SJSA1 (cell line): ENCODE measurements around the gene MCM9. TPM values are rescaled to one million over a fixed set of nuclear protein-coding genes. Genes with fewer than 3 reads are reported as not detected.

Experiments used
- DNase-seq, 2 experiments: peaks; one replicate each; pipeline ENCODE4 v3.0.0-alpha.2; 2015 to 2020; ENCODE audit warnings: low spot score in 2 of 2, low read depth in 1 of 2
- H3K27ac ChIP-seq: fragments of 250-450 bp; sonication (Bioruptor Pico); 2 replicates; pipeline ENCODE4 v1.5.1; 2020; ENCODE audit warnings: mild to moderate bottlenecking, moderate library complexity
- H3K27me3 ChIP-seq: fragments of 250-450 bp; sonication (Bioruptor Pico); replicated peaks from 2 replicates; pipeline ENCODE4 v1.5.1; 2020; ENCODE audit warnings: mild to moderate bottlenecking, moderate library complexity
- H3K36me3 ChIP-seq: fragments of 250-450 bp; sonication (Bioruptor Pico); 2 replicates; pipeline ENCODE4 v1.5.1; 2020; ENCODE audit warnings: mild to moderate bottlenecking
- H3K4me1 ChIP-seq: fragments of 250-450 bp; sonication (Bioruptor Pico); replicated peaks from 2 replicates; pipeline ENCODE4 v1.6.1; 2021; ENCODE audit warnings: mild to moderate bottlenecking
- H3K4me3 ChIP-seq: fragments of 250-450 bp; sonication (Bioruptor Pico); 2 replicates; pipeline ENCODE4 v1.5.1; 2020; ENCODE audit warnings: mild to moderate bottlenecking
- H3K9me3 ChIP-seq: fragments of 250-450 bp; sonication (Bioruptor Pico); replicated peaks from 2 replicates; pipeline ENCODE4 v1.5.1; 2020; ENCODE audit warnings: mild to moderate bottlenecking
- total RNA-seq: library from RNA; depleted of rRNA; stranded (reverse); fragments of >200 nt; shearing (Covaris generic); gene quantifications from 2 replicates; pipeline ENCODE4 v1.2.3, GENCODE V29; 2014

Gene MCM9
- total RNA-seq, 1 experiment from 2014 or later, result 8.0 TPM

GRCh38 chr6:118953391-118953790 lies 18.4 kb upstream of the MCM9 start:
- H3K4me1 ChIP-seq, result no peaks in the 10 kb centered on the region
- no peak overlapping the region for H3K27ac ChIP-seq
- H3K9me3 ChIP-seq, result no peaks in the 10 kb centered on the region

GRCh38 chr6:118952683-118953082 lies 17.7 kb upstream of the MCM9 start:
- no peaks in the 10 kb centered on the region; the same call in 1 of the 2 replicates for H3K27me3 ChIP-seq
- H3K27ac ChIP-seq, result no peak overlapping the region
- no peak for DNase-seq
- H3K4me3 ChIP-seq, result no peak overlapping the region
- no peaks in the 10 kb centered on the region for H3K36me3 ChIP-seq
- no peaks in the 10 kb centered on the region for H3K9me3 ChIP-seq
- H3K4me1 ChIP-seq, result no peaks in the 10 kb centered on the region

More at GRCh38 chr6:118953391-118953790, 18.4 kb upstream of the MCM9 start:
- Histone ChIP-seq H3K27me3 (no peaks in the 10 kb centered on the region; the same call in 1 of the 2 replicates), H3K4me3 (no peak overlapping the region), H3K36me3 (no peaks in the 10 kb centered on the region)
- no peak for DNase-seq

- no peak overlapping the region for H3K27ac ChIP-seq
- no peaks in the 10 kb centered on the region for H3K9me3 ChIP-seq
- H3K36me3 ChIP-seq, result no peaks in the 10 kb centered on the region
- no peaks in the 10 kb centered on the region for H3K4me1 ChIP-seq
- no peak overlapping the region for H3K4me3 ChIP-seq
- DNase-seq, result no peak
- no peaks in the 10 kb centered on the region for H3K27me3 ChIP-seq
Observed at GRCh38 chr6:118945217-118945616, 10.3 kb upstream of the MCM9 start.

- Histone ChIP-seq H3K27ac (no peak overlapping the region), H3K9me3 (no peaks in the 10 kb centered on the region), H3K4me3 (no peak overlapping the region), H3K36me3 (no peaks in the 10 kb centered on the region), H3K4me1 (no peaks in the 10 kb centered on the region), H3K27me3 (no peaks in the 10 kb centered on the region)
- DNase-seq, result no peak
Observed at GRCh38 chr6:118940770-118941169, 5.8 kb upstream of the MCM9 start.

GRCh38 chr6:118939683-118940082 lies 4.7 kb upstream of the MCM9 start:
- Histone ChIP-seq H3K27me3 (no peaks in the 10 kb centered on the region), H3K4me1 (no peaks in the 10 kb centered on the region), H3K36me3 (peaks cover 2% of the 10 kb centered on the region; the same call in 1 of the 2 replicates), H3K9me3 (no peaks in the 10 kb centered on the region), H3K4me3 (no peak overlapping the region), H3K27ac (no peak overlapping the region)
- DNase-seq, result no peak

GRCh38 chr6:118935978-118936703 lies 1.2 kb upstream of the MCM9 start:
- peaks cover 5% of the 10 kb centered on the region for H3K4me1 ChIP-seq
- H3K36me3 ChIP-seq, result peaks cover 8% of the 10 kb centered on the region; the same call in 1 of the 2 replicates
- H3K27ac ChIP-seq, result no peak overlapping the region
- H3K9me3 ChIP-seq, result no peaks in the 10 kb centered on the region
- no peak for DNase-seq
- H3K4me3 ChIP-seq, result no peak overlapping the region
- no peaks in the 10 kb centered on the region for H3K27me3 ChIP-seq

GRCh38 chr6:118935331-118935668 lies 341 bp upstream of the MCM9 start:
- peak overlapping the region; percentile 82 for H3K4me3 ChIP-seq
- no peaks in the 10 kb centered on the region for H3K27me3 ChIP-seq
- no peak for DNase-seq
- no peak overlapping the region for H3K27ac ChIP-seq
- H3K9me3 ChIP-seq, result no peaks in the 10 kb centered on the region
- peaks cover 5% of the 10 kb centered on the region for H3K4me1 ChIP-seq
- H3K36me3 ChIP-seq, result peaks cover 15% of the 10 kb centered on the region; the same call in 1 of the 2 replicates

GRCh38 chr6:118933855-118934460 lies 1.0 kb downstream of the MCM9 start:
- H3K9me3 ChIP-seq, result no peaks in the 10 kb centered on the region
- H3K4me3 ChIP-seq, result peak overlapping the region; percentile 82
- peaks cover 5% of the 10 kb centered on the region for H3K4me1 ChIP-seq
- DNase-seq, result no peak
- H3K27ac ChIP-seq, result no peak overlapping the region
- peaks cover 18% of the 10 kb centered on the region; the same call in 1 of the 2 replicates for H3K36me3 ChIP-seq
- H3K27me3 ChIP-seq, result no peaks in the 10 kb centered on the region

GRCh38 chr6:118932421-118932820 lies 2.5 kb downstream of the MCM9 start:
- H3K27me3 ChIP-seq, result no peaks in the 10 kb centered on the region

GRCh38 chr6:118931436-118931835 lies 3.5 kb downstream of the MCM9 start:
- Histone ChIP-seq H3K27me3 (no peaks in the 10 kb centered on the region), H3K9me3 (no peaks in the 10 kb centered on the region), H3K36me3 (peaks cover 18% of the 10 kb centered on the region; the same call in 1 of the 2 replicates), H3K4me3 (no peak overlapping the region), H3K4me1 (peaks cover 5% of the 10 kb centered on the region), H3K27ac (no peak overlapping the region)
- no peak for DNase-seq

More at GRCh38 chr6:118932421-118932820, 2.5 kb downstream of the MCM9 start:
- no peak overlapping the region for H3K27ac ChIP-seq
- H3K4me3 ChIP-seq, result no peak overlapping the region
- no peaks in the 10 kb centered on the region for H3K9me3 ChIP-seq
- peaks cover 5% of the 10 kb centered on the region for H3K4me1 ChIP-seq
- H3K36me3 ChIP-seq, result peaks cover 18% of the 10 kb centered on the region; the same call in 1 of the 2 replicates
- no peak for DNase-seq

- Histone ChIP-seq H3K4me1 (peaks cover 5% of the 10 kb centered on the region), H3K27ac (no peak overlapping the region), H3K36me3 (peaks cover 18% of the 10 kb centered on the region; the same call in 1 of the 2 replicates), H3K4me3 (no peak overlapping the region), H3K27me3 (no peaks in the 10 kb centered on the region), H3K9me3 (no peaks in the 10 kb centered on the region)
- DNase-seq, result no peak
Observed at GRCh38 chr6:118930680-118931079, 4.3 kb downstream of the MCM9 start.

GRCh38 chr6:118923035-118923434 lies 11.9 kb downstream of the MCM9 start:
- Histone ChIP-seq H3K4me3 (no peak overlapping the region), H3K36me3 (peaks cover 38% of the 10 kb centered on the region), H3K27ac (no peak overlapping the region), H3K27me3 (no peaks in the 10 kb centered on the region), H3K9me3 (no peaks in the 10 kb centered on the region), H3K4me1 (no peaks in the 10 kb centered on the region)
- DNase-seq, result no peak

GRCh38 chr6:118921084-118921483 lies 13.9 kb downstream of the MCM9 start:
- H3K27me3 ChIP-seq, result no peaks in the 10 kb centered on the region
- peaks cover 38% of the 10 kb centered on the region for H3K36me3 ChIP-seq
- no peaks in the 10 kb centered on the region for H3K4me1 ChIP-seq
- H3K9me3 ChIP-seq, result no peaks in the 10 kb centered on the region
- no peak overlapping the region for H3K27ac ChIP-seq
- H3K4me3 ChIP-seq, result no peak overlapping the region
- no peak for DNase-seq

GRCh38 chr6:118918329-118918725 lies 16.6 kb downstream of the MCM9 start:
- H3K9me3 ChIP-seq, result no peaks in the 10 kb centered on the region
- H3K4me3 ChIP-seq, result no peak overlapping the region
- no peaks in the 10 kb centered on the region for H3K4me1 ChIP-seq
- H3K36me3 ChIP-seq, result peaks cover 48% of the 10 kb centered on the region
- H3K27me3 ChIP-seq, result no peaks in the 10 kb centered on the region
- no peak for DNase-seq
- no peak overlapping the region for H3K27ac ChIP-seq
